Nephron progenitor cell (in vitro differentiated cells): ENCODE results near the gene LMO3.

Experiments used
- DNase-seq: peaks from one replicate; pipeline ENCODE4 v3.0.0; 2021
- H3K27ac Mint-ChIP-seq: 2 replicates; pipeline ENCODE4 v1.8.0; 2021; ENCODE audit warnings: mild to moderate bottlenecking, moderate library complexity, mixed read lengths
- H3K27me3 Mint-ChIP-seq: 2 replicates; pipeline ENCODE4 v1.8.0; 2021; ENCODE audit warnings: mild to moderate bottlenecking, low read depth, mixed read lengths; ENCODE audit not compliant: poor library complexity
- H3K36me3 Mint-ChIP-seq: 2 replicates; pipeline ENCODE4 v1.8.0; 2021; ENCODE audit warnings: low read depth, mixed read lengths
- H3K4me1 Mint-ChIP-seq: 2 replicates; pipeline ENCODE4 v1.8.0; 2021; ENCODE audit warnings: mixed read lengths
- H3K4me3 Mint-ChIP-seq: 2 replicates; pipeline ENCODE4 v1.8.0; 2021; ENCODE audit warnings: mild to moderate bottlenecking, moderate library complexity, mixed read lengths
- H3K9me3 Mint-ChIP-seq: 2 replicates; pipeline ENCODE4 v1.8.0; 2021; ENCODE audit warnings: mild to moderate bottlenecking, moderate library complexity, mixed read lengths
- TF ChIP-seq, protein P1 (sequence below): fragments of 200-600 bp; sonication (generic); IDR thresholded peaks from 2 replicates; pipeline ENCODE4 v1.5.0; 2021; ENCODE audit warnings: antibody characterized with exemption

Gene LMO3

GRCh38 chr12:16608946-16609539, 3.1 kb upstream of the LMO3 start:
- Mint-ChIP-seq H3K4me3 (peak overlapping the region; percentile 69), H3K9me3 (no peaks in the 10 kb centered on the region), H3K27me3 (peaks cover 73% of the 10 kb centered on the region), H3K27ac (no peak overlapping the region), H3K36me3 (no peaks in the 10 kb centered on the region), H3K4me1 (peaks cover 65% of the 10 kb centered on the region)
- no peak for DNase-seq
- TF ChIP-seq, protein P1, sequence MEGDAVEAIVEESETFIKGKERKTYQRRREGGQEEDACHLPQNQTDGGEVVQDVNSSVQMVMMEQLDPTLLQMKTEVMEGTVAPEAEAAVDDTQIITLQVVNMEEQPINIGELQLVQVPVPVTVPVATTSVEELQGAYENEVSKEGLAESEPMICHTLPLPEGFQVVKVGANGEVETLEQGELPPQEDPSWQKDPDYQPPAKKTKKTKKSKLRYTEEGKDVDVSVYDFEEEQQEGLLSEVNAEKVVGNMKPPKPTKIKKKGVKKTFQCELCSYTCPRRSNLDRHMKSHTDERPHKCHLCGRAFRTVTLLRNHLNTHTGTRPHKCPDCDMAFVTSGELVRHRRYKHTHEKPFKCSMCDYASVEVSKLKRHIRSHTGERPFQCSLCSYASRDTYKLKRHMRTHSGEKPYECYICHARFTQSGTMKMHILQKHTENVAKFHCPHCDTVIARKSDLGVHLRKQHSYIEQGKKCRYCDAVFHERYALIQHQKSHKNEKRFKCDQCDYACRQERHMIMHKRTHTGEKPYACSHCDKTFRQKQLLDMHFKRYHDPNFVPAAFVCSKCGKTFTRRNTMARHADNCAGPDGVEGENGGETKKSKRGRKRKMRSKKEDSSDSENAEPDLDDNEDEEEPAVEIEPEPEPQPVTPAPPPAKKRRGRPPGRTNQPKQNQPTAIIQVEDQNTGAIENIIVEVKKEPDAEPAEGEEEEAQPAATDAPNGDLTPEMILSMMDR, result no peak

GRCh38 chr12:16607906-16608775, 2.2 kb upstream of the LMO3 start:
- Mint-ChIP-seq H3K4me1 (peaks cover 74% of the 10 kb centered on the region), H3K9me3 (no peaks in the 10 kb centered on the region), H3K27me3 (peaks cover 74% of the 10 kb centered on the region), H3K36me3 (no peaks in the 10 kb centered on the region), H3K4me3 (peak overlapping the region; percentile 65), H3K27ac (no peak overlapping the region)
- TF ChIP-seq, protein P1, result no peak
- no peak for DNase-seq

DNA sequence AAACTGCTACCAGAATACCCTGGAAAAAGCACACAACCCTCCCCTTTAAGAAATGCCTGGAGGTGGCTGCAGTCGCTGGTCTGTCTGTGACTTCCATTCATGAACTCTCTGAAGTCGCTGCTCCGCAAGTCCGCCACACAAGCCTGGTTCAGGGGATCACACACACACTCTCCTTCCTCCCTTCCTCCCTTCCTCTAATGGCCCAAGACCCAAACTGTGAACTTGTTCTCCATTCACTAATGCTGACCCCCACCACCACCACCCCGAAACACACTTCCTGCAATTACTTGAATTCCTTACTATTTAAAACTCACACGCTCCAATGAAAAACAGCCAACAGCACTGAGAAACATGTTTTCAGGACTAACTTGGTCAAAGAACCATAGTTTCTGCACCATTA, 1.0 kb upstream of the LMO3 start:
- H3K4me3 Mint-ChIP-seq, result peak overlapping the region; percentile 92
- TF ChIP-seq, protein P1, result no peak

GRCh38 chr12:16606201-16606849, 363 bp upstream of the LMO3 start:
- peaks cover 82% of the 10 kb centered on the region for H3K4me1 Mint-ChIP-seq
- TF ChIP-seq, protein P1, result no peak
- H3K36me3 Mint-ChIP-seq, result no peaks in the 10 kb centered on the region
- H3K27me3 Mint-ChIP-seq, result peaks cover 73% of the 10 kb centered on the region
- DNase-seq, result peak; percentile 55
- peak overlapping the region; percentile 92 for H3K4me3 Mint-ChIP-seq
- H3K9me3 Mint-ChIP-seq, result no peaks in the 10 kb centered on the region
- H3K27ac Mint-ChIP-seq, result no peak overlapping the region

More for the DNA sequence above, 1.0 kb upstream of the LMO3 start:
- H3K27me3 Mint-ChIP-seq, result peaks cover 74% of the 10 kb centered on the region
- H3K9me3 Mint-ChIP-seq, result no peaks in the 10 kb centered on the region
- peak overlapping the region; percentile 1 for H3K27ac Mint-ChIP-seq
- no peak for DNase-seq
- H3K4me1 Mint-ChIP-seq, result peaks cover 83% of the 10 kb centered on the region
- H3K36me3 Mint-ChIP-seq, result no peaks in the 10 kb centered on the region

GRCh38 chr12:16605642-16606116, 283 bp downstream of the LMO3 start:
- Mint-ChIP-seq H3K36me3 (no peaks in the 10 kb centered on the region), H3K4me3 (peak overlapping the region; percentile 92), H3K4me1 (peaks cover 75% of the 10 kb centered on the region), H3K27ac (no peak overlapping the region), H3K27me3 (peaks cover 67% of the 10 kb centered on the region), H3K9me3 (no peaks in the 10 kb centered on the region)
- TF ChIP-seq, protein P1, result no peak
- DNase-seq, result peak; percentile 12
